Tibial nerve (tissue), 4 donors: ENCODE data around the gene COL4A6. TPM values are rescaled to one million over a fixed set of nuclear protein-coding genes. Genes with fewer than 3 reads are reported as not detected.

ENCODE experiments used
- DNase-seq, 2 donors: peaks; one replicate each; pipeline ENCODE4 v3.0.0-alpha.2; 2019; ENCODE audit warnings: low spot score in 2 of 2
- H3K27ac ChIP-seq, 4 donors: fragments of 200-600 bp; sonication (generic) in 3 of 4; one replicate each; pipeline ENCODE4 v1.5.1; 2017 to 2019; ENCODE audit warnings: mild to moderate bottlenecking in 1 of 4
- H3K27me3 ChIP-seq, 2 donors: fragments of 200-600 bp; sonication (generic) in 1 of 2; one replicate each; pipeline versions ENCODE4 v1.5.1 to v1.6.0; 2017 to 2019
- H3K36me3 ChIP-seq, 3 donors: fragments of 200-600 bp; sonication (generic); one replicate each; pipeline ENCODE4 v1.5.1; 2018 to 2019
- H3K4me1 ChIP-seq, 4 donors: fragments of 200-600 bp; sonication (generic) in 3 of 4; one replicate each; pipeline ENCODE4 v1.5.1; 2017 to 2019
- H3K4me3 ChIP-seq, 4 donors: fragments of 200-600 bp; sonication (generic) in 3 of 4; one replicate each; pipeline ENCODE4 v1.5.1; 2017 to 2019; ENCODE audit warnings: mild to moderate bottlenecking in 1 of 4, moderate library complexity in 1 of 4
- H3K9me3 ChIP-seq, 4 donors: fragments of 200-600 bp; sonication (generic) in 3 of 4; one replicate each; pipeline ENCODE4 v1.5.1; 2017 to 2019
- CTCF ChIP-seq, 5 experiments: fragments of 200-600 bp in 3 of 5; fragments of 450-650 bp in 2 of 5; sonication (generic) in 3 of 5; IDR thresholded peaks; one replicate each; pipeline ENCODE4 v1.5.1; 2016 to 2019; ENCODE audit warnings: antibody characterized with exemption in 5 of 5, mild to moderate bottlenecking in 3 of 5, moderate library complexity in 2 of 5
- EP300 ChIP-seq, 2 donors: sonication (generic); formaldehyde crosslinking; IDR thresholded peaks; one replicate each; pipeline ENCODE4 v1.6.1; 2017; ENCODE audit warnings: antibody characterized with exemption in 2 of 2, mild to moderate bottlenecking in 1 of 2
- POLR2A ChIP-seq, 2 donors: fragments of 450-650 bp; IDR thresholded peaks; one replicate each; pipeline ENCODE4 v1.6.1; 2017; ENCODE audit warnings: antibody characterized with exemption in 2 of 2, mild to moderate bottlenecking in 2 of 2, moderate library complexity in 2 of 2
- WGBS, 2 donors: methylation state at CpG; one replicate each; pipeline ENCODE4 v1.1.5; 2018; 5-methylcytosine and 5-hydroxymethylcytosine counted together
- total RNA-seq, 4 donors: library from RNA; depleted of rRNA; stranded (reverse); fragments of >200 nt; gene quantifications; one replicate each; pipeline ENCODE4 v1.1.0, GENCODE V29; 2016

Gene COL4A6
- total RNA-seq, 4 donors from 2014 or later = under 0.01 to 1.4 (median 0.21) TPM

GRCh38 chrX:108211301-108211700, 226.9 kb downstream of the COL4A6 start:
- Histone ChIP-seq H3K4me3 (no peak overlapping the region), H3K27ac (no peak overlapping the region), H3K4me1 (no peaks in the 10 kb centered on the region), H3K36me3 (no peaks in the 10 kb centered on the region), H3K27me3 (peaks cover 0 to 29% of the 10 kb centered on the region in 2 donors), H3K9me3 (no peaks in the 10 kb centered on the region)
- 89 to 100% methylated on average over 1 of the region's 1 CpG for WGBS, 2 donors
- no peak for DNase-seq
- TF ChIP-seq POLR2A (IDR thresholded peaks at IDR 0.05) (no peak), CTCF (IDR thresholded peaks at IDR 0.05) (no peak)

GRCh38 chrX:108209006-108209554, 229.1 kb downstream of the COL4A6 start:
- no peaks in the 10 kb centered on the region for H3K36me3 ChIP-seq
- DNase-seq = no peak
- no peaks in the 10 kb centered on the region for H3K4me1 ChIP-seq
- TF ChIP-seq CTCF (IDR thresholded peaks at IDR 0.05) = no peak
- no peak for TF ChIP-seq POLR2A (IDR thresholded peaks at IDR 0.05)
- TF ChIP-seq EP300 (IDR thresholded peaks at IDR 0.05) = no peak
- peaks cover 0 to 34% of the 10 kb centered on the region in 2 donors for H3K27me3 ChIP-seq
- H3K9me3 ChIP-seq = no peaks in the 10 kb centered on the region
- no peak overlapping the region for H3K27ac ChIP-seq
- H3K4me3 ChIP-seq = no peak overlapping the region
- WGBS, 2 donors = 56 to 64% methylated on average over 3 of the region's 3 CpGs

GRCh38 chrX:108203540-108203939, 234.7 kb downstream of the COL4A6 start:
- Histone ChIP-seq H3K4me3 (no peak overlapping the region), H3K9me3 (no peaks in the 10 kb centered on the region), H3K27me3 (peaks cover 0 to 41% of the 10 kb centered on the region in 2 donors), H3K36me3 (no peaks in the 10 kb centered on the region), H3K27ac (no peak overlapping the region), H3K4me1 (no peaks in the 10 kb centered on the region)
- WGBS, 2 donors = 77 to 81% methylated on average over 3 of the region's 3 CpGs
- no peak for TF ChIP-seq EP300 (IDR thresholded peaks at IDR 0.05)
- no peak for TF ChIP-seq CTCF (IDR thresholded peaks at IDR 0.05)
- TF ChIP-seq POLR2A (IDR thresholded peaks at IDR 0.05) = no peak
- DNase-seq = no peak

- H3K36me3 ChIP-seq = no peaks in the 10 kb centered on the region
- H3K27ac ChIP-seq = no peak overlapping the region
- H3K9me3 ChIP-seq = no peaks in the 10 kb centered on the region
- H3K4me3 ChIP-seq = no peak overlapping the region
- TF ChIP-seq EP300 (IDR thresholded peaks at IDR 0.05) = no peak
- peak; percentile 11 to 39 (median 31) for TF ChIP-seq CTCF (IDR thresholded peaks at IDR 0.05)
- H3K27me3 ChIP-seq = peaks cover 0 to 33% of the 10 kb centered on the region in 2 donors
- no peaks in the 10 kb centered on the region for H3K4me1 ChIP-seq
- 2 to 3% methylated on average over 4 of the region's 4 CpGs for WGBS, 2 donors
- peak in 1 of 2 donors; percentile 23 for DNase-seq
These were observed 238.5 kb downstream of the COL4A6 start for GRCh38 chrX:108199691-108200090.

GRCh38 chrX:108199041-108199440, 239.2 kb downstream of the COL4A6 start:
- Histone ChIP-seq H3K36me3 (no peaks in the 10 kb centered on the region), H3K27me3 (peaks cover 0 to 29% of the 10 kb centered on the region in 2 donors), H3K4me1 (no peaks in the 10 kb centered on the region), H3K9me3 (no peaks in the 10 kb centered on the region), H3K4me3 (no peak overlapping the region), H3K27ac (no peak overlapping the region)
- DNase-seq = no peak
- no peak for TF ChIP-seq EP300 (IDR thresholded peaks at IDR 0.05)
- no peak for TF ChIP-seq POLR2A (IDR thresholded peaks at IDR 0.05)
- no peak for TF ChIP-seq CTCF (IDR thresholded peaks at IDR 0.05)
- 46 to 58% methylated on average over 2 of the region's 2 CpGs for WGBS, 2 donors
